HG03103 (cell line): ENCODE data around the gene LUM.

Source experiments
- ATAC-seq: cut with Tn5 transposase; IDR thresholded peaks from one replicate; pipeline ENCODE4 v1.9.1; 2021; ENCODE audit warnings: low read depth; ENCODE audit not compliant: unreplicated experiment

The LUM gene

GRCh38 chr12:91111366-91112325 lies at the start of gene LUM:
LUM (minus strand) TSS chr12:91111494; CDS start chr12:91108979, 2,515 bp downstream.
- ATAC-seq = no peak

GRCh38 chr12:91161009-91161408 lies 49.7 kb upstream of the LUM start:
- ATAC-seq = no peak

GRCh38 chr12:91155990-91156389 lies 44.7 kb upstream of the LUM start:
- ATAC-seq = no peak

- ATAC-seq = no peak
These were observed 42.8 kb upstream of the LUM start for GRCh38 chr12:91154131-91154530.

- no peak for ATAC-seq
These were observed 32.8 kb upstream of the LUM start for GRCh38 chr12:91144053-91144452.

DNA sequence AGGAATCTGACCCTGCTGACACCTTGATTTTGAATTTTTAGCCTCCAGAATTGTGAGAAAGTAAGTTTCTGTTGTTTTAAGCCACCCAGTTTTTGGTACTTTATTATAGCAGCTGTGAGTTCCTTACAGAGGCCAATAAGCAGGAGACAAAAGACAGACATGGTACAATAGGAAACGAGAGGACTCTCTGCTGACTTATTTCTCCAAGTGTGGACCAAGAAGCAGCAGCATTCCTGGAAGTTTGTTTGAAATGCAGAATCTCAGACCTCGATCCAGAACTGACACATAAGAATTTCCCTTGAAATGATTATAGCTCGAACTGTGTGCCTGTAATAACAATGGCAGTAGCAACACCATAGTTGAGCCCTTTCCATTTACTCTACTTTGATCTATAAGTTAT lies 31.9 kb upstream of the LUM start:
- ATAC-seq = no peak

DNA sequence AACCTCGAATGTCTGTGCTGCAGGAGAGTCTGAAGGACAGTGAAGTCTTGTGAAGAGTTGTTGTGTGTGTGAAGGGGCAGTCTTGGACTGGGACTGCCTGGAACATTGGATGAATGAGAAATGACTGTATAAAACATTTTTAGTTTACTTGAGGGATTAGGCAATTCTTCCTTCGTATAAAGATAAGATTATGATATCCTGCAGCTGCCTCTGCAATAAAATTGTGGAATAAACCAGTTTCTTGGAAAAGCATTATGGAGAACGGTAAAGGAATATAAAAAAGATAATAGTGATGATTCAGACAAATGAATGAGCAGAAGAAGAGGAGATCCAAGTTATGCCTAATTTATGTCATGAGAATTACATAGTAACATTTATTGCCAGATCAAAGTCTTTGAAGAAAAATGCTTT lies 30.9 kb upstream of the LUM start:
- ATAC-seq = no peak

DNA sequence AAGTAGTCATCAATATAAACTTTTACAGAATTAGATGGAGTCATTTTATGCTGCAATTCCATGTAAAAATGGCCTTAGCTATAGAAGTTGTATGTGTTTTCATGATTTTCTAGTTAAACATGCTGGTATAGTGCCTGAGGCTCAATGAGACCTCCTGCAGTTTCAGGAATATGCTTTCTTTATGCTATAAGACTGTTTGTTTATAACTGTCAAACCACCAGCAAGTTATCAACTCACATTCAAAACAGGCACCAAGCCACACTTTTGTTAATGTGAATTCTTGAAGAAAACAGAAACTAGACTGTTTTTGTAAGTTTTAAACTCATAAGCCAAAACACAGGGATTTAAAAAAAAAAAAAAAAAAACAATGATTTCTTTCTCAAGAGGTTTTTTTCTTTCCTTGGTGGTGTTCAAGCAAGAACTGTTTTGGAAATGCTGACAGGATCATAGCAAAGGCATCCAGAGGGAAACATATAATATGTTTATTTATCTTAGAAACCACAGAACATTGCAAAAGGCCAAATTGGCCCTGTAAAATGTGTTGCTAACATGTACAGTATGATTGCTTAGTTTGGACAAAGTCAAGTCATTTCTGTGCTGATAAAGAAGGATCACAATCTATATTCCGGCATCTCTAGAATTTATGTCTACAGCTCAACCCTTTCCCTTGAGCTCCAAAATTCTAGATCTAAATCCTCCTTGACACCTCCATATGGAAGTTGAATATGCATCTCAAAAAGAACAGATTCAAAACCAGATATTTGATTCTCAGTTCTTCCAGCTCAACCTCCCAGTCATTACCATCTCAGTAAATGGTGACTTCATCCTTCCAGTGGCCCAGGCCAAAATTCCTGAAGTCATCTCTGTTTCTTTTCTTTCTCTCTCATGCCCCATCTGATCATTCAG lies 29.0 kb upstream of the LUM start:
- no peak for ATAC-seq

DNA sequence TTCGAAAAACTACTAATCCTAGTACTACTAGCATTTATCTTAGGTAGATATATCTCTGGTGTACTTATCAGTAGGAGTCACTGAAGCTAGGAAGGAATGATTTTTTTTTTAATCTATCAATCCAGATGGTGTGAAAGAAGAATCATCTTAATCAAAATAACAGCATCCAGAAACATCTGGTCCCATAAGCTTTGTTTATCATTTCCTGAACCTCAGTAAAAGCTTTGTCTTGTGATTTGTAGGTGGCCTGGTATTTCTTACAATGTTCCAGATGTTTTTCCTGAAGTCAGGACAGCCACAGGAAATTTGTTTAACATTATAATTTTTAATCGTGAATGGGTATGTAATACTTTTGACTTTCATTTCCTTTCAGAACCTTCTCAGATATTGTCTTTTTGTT lies 28.0 kb upstream of the LUM start:
- no peak for ATAC-seq

DNA sequence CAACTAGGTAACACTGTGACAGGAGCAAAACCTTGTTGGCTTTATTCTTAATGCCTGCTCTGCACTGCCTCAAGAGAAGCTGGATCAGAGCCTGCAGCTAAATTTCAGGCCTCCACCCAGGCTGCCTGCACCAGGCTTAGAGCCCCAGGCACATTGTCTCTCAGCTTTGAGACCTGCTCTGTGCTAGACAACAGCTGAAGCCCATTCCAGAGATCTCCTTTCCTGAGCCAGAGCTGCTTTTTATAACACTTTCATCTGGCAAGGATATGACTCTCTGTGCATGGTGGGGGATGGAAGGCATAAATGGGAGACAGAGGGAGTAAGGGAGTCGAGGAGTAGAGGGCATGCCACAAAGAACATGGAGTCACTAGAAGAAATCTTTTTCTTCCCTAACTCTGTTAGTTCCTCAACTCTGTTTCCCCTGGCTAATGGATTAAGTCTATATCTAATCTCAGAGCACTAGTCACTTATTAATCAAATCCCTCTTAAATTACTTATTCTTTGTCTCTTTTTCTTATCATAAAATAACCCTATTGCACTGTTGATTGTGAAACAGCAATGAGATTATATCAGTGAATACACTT lies 27.1 kb upstream of the LUM start:
- no peak for ATAC-seq

DNA sequence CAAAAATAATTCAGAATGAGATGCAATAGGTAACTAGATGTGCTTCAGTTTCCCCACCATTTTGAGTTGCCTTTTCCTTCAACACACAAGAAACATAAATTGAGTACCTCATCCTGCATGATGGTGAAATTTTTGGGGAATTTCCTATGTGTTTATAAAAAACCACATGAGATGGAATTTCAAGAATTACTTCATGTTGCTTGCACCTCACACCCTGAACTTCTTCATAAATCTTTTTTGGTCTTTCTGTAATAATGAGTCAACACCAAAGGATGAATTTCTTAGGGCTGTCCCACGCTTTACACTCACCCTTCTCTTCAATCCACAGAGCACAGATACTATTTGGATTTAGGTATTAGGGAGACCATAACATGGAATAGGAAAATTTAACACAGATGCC lies 22.6 kb upstream of the LUM start:
- ATAC-seq = no peak

DNA sequence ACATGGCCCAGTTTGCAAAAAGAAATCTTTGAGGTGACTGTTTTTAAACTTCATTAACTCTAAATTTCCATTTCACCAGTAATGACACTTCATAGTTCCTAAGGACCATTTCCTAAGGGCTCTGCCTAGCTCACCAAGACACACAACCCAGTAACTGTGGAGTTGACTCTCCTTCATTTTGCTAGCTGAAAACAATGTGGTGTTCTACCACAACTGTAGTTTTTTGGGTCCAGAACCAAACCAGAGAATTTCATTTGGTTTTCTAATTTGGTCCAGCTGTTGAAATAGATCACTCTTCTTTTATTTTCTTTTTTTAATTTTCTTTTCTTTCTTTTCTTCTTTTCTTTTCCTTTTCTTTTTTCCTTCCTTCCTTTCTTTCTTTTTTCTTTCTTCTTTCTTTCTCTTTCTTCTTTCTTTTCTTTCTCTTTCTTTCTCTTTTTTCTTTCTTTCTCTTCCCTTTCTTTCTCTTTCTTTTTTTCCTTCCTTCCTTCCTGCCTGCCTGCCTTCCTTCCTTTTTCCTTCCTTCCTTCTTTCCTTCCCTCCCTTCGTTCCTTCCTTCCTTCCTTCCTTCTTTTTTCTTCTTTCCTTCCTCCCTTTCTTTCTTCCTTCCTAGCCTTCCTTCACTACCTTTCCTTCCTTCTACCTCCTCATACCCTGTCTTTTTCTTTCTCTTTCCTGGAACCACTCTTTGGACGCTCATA lies 18.5 kb upstream of the LUM start:
- no peak for ATAC-seq

- ATAC-seq = no peak
These were observed 16.5 kb upstream of the LUM start for GRCh38 chr12:91127751-91128150.

DNA sequence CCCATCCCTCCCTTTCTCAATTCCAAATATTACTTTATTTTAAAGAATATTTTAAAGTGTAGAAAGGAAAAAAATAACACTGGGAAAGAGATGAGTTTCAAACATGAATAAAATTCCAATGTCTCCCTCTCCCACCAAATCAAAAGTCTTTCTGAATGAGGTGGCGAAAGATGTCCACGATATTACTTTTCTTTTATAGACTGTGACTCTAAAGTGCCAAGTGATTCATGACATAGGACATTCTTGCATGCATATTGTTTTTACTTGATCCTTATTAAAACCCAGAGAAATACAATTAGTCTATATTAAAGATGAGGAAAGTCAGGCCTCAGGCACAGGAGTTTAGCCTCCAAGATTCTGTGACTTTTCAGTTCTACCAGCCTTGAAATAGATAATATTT lies 16.0 kb upstream of the LUM start:
- ATAC-seq = no peak

GRCh38 chr12:91126516-91126915 lies 15.2 kb upstream of the LUM start:
- no peak for ATAC-seq

- ATAC-seq = no peak
These were observed 12.1 kb upstream of the LUM start for GRCh38 chr12:91123236-91123916.

DNA sequence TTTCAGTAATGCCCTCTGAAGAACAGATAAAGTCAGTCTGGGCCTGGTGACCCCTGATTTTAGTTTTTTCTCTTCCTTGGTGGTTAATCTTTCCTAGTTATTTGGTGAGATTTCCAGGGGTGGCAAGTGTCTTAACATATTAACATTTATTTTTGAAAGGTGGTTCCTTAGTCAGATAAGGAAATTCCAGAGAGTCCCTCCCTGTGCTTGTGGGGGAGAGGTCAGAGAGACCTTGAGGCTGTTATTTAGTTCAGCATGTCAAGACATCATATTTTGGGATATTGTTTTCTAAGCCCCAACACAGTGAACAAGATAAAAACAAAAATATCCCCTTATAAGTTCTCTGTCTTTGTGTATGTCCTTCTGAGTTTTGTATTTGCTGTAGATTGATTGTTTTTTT lies 9.5 kb upstream of the LUM start:
- ATAC-seq = no peak

DNA sequence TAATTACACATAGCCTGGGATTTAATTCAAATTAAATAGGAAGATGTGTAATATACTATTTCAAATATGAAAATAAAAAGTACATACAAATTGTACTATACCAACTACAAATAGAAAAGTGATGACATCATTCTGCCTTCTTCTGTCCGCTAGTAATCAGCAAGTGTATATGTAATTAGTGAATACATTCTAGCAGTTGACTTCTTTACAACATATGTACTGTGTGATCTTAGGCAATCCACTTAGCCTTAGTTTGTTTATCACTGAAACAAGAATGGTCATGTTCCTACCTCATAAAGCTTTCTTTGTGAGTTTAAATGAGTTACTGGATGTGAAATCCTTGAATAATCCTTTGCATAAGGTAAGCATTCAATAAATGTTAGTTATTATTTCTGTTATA lies 7.8 kb upstream of the LUM start:
- ATAC-seq = no peak

DNA sequence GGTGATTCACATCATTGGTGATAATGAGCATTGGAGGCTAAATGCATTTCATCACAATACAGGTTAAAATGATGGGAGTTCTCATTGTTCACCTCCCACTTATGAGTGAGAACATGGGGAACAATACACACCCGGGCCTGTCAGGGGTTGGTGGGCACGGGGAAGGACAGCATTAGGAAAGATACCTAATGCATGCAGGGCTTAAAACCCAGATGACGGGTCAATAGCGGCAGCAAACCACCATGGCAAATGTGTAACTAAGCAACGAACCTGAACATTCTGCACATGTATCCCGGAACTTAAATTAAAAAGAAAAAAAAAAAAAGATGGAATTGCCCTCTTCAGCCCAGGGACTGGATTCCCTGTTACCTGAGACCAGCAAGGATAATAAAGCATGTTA lies 2.3 kb upstream of the LUM start:
- no peak for ATAC-seq
